Kidney capillary endothelial cell (primary cell): ENCODE measurements around the gene ZNF451.

Source experiments
- DNase-seq: peaks from one replicate; pipeline ENCODE4 v3.0.0-alpha.2; 2018; ENCODE audit warnings: low spot score

ZNF451 gene

GRCh38 chr6:57162028-57162427, 72.0 kb downstream of the ZNF451 start:
- DNase-seq, result no peak

DNA sequence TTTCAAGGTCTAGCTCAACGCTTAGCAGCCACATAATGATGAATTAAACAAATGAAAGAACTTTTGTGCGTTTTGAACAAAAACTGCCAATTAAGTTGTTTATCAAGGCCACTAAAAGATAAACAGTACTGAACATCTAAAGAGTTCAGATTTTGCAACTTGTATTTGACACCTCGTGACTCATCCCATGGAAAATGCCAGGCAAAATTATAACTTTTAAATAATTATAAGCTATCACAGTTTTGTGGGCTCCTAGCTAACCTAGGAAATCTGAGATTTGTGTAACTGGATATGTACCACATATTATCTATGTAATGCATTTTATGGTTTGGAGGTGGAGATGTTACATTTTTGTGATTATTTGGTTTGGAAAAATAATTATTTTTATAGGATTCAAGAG, 72.5 kb downstream of the ZNF451 start:
- DNase-seq, result no peak

DNA sequence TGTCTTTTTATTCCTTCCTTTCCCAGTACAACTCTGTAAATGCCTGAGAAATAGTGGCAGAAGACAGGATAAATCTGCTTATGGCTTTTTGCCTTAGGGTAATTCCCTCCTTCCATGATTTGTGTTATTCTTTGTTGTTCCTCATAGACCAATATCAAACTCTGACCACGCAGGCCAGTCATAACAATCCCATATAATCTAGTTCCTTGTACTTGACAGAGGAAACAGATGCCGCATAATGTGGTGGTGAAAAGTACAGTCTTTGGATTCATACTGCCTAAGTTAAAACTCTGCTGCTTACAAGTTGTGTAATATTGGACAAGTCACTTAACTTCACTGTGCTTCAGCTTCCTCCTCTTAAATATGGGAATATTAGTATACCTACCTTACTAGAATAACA, 74.0 kb downstream of the ZNF451 start:
- DNase-seq, result no peak

DNA sequence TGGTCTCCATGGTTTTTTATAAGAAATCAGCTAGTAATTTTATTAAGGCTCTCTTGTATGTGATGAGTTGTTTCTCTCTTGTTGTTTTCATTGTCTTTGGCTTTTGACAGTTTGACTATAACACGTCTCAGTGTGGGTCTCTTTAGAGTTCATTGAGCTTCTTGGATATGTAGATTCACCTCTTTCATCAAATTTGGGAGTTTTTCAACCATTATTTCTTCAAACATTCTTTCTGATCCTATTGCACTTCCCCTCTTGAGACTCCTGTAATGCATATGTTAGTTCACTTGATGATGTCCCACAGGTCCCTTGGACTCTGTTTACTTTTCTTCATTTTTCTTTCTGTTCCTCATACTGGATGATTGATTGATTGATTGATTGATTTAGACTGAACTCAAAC, 75.1 kb downstream of the ZNF451 start:
- no peak for DNase-seq

GRCh38 chr6:57172136-57173055, 82.4 kb downstream of the ZNF451 start, which contains the start of gene BAG2:
BAG2 (plus strand) TSS chr6:57172326; CDS start chr6:57172698, 372 bp downstream.
- peak; percentile 63 for DNase-seq

DNA sequence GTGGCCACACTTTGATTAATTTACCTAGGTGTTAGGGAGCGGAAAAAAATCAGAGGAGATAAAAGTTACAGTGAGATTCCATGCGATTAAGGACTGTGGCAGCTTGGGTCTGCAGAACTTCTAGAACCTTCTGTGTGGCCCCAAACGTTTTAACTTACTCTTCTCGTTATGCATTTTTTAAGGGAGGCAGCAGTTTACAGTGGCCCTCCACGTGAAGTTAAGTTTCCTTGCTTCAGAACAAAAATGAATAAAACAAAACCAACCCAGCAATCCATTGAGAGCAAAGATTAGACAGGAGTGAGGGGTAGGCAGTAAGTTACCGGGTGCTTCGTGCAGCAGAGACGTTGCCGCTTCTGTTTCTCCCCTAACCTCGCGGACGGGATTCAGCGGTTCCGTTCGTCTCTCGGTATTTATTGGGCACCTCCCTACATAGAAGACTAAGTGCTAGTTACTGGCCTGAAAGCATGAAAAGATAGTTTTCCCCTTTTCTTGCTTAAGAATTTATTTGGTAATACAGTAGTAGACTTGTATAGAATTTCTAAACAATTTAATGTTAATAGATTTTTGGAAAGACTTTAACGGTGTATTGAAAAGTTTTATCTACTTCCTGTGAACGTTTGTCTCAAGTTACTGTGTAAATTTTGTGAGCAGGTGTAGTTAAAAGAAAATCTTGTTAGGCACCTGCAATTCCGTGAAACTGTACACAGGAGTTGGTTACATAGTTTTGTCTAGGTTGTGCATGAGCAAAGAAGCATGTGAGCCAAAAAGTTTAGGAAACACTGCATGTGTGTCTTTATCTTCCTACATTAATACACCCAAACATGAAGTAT, 83.3 kb downstream of the ZNF451 start:
- peak; percentile 1 for DNase-seq

GRCh38 chr6:57173886-57174510, 84.0 kb downstream of the ZNF451 start:
- no peak for DNase-seq

DNA sequence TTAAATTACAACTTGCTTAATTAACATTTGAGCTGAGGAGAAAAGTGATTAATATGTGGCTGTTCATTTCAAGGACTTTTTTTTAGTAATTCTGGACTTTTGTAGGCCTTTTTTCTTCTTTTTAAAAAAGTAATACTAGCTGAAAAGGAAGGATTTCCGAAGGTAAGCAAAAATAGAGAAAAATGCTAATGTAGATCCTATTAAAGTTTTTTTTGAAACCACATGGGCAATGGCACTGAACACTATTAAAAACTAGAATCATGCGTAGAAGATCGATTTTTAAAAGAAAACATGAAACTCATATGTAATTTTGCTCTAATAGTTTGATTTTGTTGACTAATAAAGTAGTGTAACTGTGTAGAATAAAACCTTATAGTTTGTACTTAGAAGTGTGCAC, 84.5 kb downstream of the ZNF451 start:
- no peak for DNase-seq

DNA sequence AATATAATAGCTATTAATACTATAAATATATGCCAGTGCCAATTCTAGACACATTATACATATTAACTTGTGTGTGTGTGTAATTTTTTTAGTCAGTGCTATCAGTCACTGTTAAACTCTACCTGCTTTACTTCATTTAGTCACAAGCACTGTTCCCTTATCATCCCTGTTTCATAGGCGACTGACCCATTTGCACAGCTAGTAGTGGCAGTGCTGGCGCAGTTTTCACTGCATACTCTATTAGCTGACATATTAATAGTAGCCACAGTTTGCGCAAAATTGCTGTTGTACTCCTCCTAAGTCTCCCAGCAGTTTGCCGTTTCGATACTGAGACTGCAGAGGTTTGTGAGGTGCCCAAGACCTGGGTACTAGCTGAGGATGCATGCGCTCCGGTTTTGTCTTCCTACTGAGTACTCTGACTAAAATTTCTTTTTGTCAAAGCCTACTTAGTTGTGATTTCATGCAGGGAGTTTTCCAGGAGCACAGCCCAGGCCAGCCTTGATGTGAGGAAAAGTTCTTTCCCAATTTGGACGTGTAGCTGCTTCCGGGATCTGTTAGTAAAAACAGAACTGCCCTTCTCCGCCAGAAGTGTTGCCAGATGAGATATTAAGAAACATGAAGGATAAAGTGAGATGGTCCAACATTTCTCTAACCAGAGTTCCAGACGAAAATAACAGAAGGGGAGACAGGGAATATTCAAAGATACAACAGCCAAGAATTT, 87.7 kb downstream of the ZNF451 start:
- DNase-seq, result no peak

DNA sequence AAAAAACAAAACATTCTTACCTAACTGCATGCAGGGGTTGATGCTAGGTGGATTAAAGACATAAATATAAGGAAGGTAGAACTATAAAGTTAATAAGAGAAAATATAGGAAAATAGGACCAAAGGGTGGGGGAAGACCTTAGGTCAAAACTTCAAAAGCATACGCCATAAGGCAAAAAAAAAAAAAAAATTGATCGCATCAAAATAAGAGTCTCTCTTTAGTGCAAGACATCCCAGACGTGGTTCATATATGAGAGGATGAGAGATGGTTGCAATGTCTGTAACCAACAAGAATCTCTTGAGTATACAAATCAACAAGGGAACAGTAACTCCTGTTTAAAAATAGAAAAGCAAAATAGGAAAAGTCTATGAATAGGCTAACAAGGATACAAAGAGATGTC, 90.6 kb downstream of the ZNF451 start:
- no peak for DNase-seq

GRCh38 chr6:57182017-57182432, 92.0 kb downstream of the ZNF451 start:
- no peak for DNase-seq

GRCh38 chr6:57183336-57183735, 93.3 kb downstream of the ZNF451 start:
- no peak for DNase-seq

- DNase-seq, result no peak
Observed at GRCh38 chr6:57190140-57190539, 100.2 kb downstream of the ZNF451 start.

DNA sequence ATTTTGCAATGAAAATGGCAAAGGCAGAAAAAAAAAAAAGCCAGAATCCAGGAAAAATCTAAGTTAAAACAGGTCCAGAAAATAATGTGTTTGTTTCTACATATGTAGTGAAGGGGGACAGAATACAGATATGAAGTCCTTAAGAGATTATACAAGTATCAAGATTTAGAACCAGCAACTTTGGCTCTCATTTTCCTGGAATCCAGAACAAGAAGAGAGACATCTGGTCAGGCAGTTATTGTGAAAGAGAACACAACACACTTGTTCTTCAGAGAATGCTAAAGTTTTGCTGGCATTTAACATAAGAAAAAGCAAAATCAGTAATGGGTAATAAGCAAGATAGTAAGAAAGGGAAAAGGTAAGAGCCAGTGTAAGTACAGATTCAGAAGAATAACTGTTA, 103.2 kb downstream of the ZNF451 start:
- no peak for DNase-seq

DNA sequence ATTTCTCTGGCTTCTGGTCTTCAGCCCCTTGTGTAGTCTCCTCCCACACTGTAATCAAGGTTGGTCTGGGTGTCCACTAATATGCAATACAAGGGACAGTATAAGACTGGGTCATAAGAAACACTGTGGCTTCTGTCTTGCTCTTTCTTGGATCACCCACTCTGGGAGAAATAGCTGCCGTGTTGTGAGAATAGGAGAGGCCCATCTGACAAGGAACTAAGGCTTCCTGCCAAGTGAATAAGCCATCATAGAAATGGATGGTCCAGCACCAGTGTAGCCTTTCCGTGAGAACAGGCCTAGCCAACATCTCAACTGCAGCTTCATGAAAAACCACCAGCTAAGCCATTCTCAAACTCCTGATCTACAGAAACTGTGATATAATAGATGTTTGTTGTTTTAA, 105.5 kb downstream of the ZNF451 start:
- no peak for DNase-seq

GRCh38 chr6:57198926-57199636, 109.1 kb downstream of the ZNF451 start:
- DNase-seq, result no peak

DNA sequence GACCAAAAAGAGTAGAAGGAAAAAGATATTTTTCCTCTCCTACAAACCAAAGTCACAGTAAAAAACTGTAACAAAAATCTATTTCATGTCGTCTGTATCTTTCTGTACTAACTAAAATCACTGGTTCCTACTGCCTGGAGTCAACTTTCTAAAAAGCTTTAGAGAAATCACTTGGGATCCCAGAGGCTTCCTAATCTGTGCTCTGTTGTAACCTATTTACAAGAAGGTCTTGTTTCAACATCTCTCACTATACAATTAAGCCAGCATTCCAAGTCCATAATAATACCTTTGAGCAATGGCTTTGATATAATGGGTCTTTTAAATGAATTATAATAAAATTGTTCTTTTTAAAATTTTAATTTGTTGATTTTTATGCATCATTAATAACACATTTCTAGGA, 111.7 kb downstream of the ZNF451 start:
- no peak for DNase-seq

- DNase-seq, result no peak
Observed at GRCh38 chr6:57205550-57206328, 115.8 kb downstream of the ZNF451 start.

- DNase-seq, result no peak
Observed at GRCh38 chr6:57207141-57207540, 117.2 kb downstream of the ZNF451 start.

DNA sequence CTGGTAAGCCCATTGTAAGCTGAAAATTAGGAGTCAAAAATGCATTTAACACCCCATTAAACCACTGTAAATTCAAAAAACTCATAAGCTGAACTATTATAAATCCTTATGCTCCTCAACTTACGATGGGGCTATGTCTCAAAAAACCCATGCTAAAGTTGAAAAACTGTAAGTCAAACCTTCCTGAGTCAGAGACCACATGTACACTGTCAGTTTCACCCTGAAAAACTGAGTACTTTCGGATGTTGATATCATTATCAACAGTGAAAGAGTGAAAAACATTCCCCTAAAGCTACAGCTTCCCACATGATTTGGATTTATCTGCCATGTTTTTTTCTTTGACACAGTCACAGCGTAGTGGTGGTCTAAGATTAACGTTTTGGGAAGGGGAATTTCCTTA, 117.9 kb downstream of the ZNF451 start:
- DNase-seq, result no peak
